Fibroblast of the conjunctiva (primary cell): Measurements from ENCODE around the gene AK5.
A peak's percentile ranks its signal among the peaks of the same experiment; 100 is the strongest.

Experiments used
- DNase-seq: peaks from one replicate; pipeline ENCODE4 v3.0.0-alpha.2; 2010; ENCODE audit warnings: low read depth

The AK5 gene

GRCh38 chr1:77354536-77354935 is 72.7 kb downstream of the AK5 start:
- no peak for DNase-seq

DNA sequence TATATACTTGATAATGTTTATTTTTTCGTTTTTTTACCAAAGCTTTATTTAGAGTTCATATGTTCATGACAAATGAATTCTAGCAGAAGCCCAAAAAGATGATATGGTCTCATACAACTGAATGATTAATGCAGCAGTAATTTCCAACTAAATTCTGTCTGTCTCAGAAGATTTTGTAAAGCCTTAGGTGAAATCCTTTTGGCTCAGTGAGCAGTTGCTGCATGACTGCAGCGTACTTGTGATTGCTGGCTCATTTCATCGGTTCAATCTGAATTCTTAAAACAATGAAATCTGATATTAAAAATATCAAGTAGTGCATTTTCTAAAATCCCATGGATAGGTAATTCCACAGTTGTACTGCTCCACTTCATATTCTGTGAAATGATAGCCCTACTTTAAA is 73.2 kb downstream of the AK5 start:
- DNase-seq = no peak

DNA sequence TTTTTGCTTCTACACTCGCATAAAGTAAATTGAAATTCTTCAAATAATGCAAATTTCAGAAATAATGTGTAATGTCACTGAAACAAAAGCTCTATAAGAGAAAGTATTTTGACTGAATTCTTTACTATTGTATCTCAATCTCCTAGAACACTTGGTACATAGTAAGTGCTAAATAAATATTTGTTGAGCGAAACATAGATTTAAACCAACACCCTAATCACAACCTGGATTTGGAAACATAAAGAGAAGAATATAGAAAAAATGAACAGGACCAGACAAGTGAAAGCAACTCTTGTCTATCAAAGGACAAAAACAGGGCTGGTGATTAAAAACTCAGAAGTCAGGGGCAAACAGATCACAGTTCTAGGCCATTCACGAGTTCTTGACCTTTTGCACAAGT is 74.3 kb downstream of the AK5 start:
- no peak for DNase-seq

- DNase-seq = no peak
Measured at GRCh38 chr1:77360256-77360655, 78.4 kb downstream of the AK5 start.

DNA sequence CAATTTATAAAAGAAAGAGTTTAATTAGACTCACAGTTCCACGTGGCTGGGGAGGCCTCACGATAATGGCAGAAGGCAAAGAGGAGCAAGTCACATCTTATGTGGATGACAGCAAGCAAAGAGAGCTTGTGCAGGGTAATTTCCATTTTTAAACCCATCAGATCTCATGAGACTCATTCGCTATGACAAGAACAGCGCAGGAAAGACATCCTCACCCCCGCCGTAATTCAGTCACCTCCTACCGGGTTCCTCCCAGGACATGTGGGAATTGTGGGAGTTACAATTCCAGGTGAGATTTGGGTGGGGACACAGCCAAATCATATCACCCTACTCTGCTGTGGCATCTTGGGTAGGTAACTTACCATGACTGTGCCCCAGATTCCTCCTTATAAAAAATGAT is 79.8 kb downstream of the AK5 start:
- DNase-seq = no peak

DNA sequence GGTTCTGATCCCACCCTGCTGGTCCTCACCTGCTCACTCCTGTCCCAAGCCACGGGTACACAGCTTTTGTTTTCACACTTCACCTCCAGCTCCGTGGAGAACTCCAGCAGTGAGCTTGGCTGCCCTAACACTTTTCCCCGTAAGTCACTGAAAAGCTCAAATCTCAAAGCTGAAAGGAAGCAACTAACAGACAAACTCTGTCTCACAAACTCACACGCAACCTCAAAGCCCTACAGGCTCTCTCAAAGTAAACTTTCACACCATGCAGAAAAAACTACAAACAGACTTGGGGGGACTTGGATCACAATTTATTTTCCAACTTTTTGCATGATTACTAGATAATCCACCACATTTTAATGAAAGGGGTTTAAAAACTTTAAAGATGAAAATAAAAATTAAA is 88.3 kb downstream of the AK5 start:
- DNase-seq = no peak

- DNase-seq = peak; percentile 32
Measured at GRCh38 chr1:77370583-77371306, 88.9 kb downstream of the AK5 start.

- DNase-seq = no peak
Measured at GRCh38 chr1:77371396-77371795, 89.6 kb downstream of the AK5 start.

GRCh38 chr1:77373702-77374101 is 91.9 kb downstream of the AK5 start:
- DNase-seq = no peak

DNA sequence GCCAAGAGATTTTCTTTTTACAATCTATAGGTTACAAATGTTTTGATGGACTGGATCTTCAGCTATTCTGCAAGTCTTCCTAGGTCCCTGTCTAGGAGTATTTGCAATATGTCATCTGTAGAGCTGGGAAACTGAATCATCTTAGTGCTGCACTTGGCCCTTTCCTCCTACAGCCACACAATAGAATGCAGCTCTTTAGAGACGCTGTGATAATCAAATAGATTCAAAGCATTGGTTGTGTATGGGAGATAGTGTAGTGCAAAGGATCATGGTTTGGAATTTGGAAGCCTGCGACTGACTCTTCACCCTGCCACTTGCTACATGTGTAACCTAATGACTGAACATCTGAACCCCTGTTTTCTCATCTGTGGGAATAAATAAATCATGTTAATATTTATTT is 93.7 kb downstream of the AK5 start:
- no peak for DNase-seq

DNA sequence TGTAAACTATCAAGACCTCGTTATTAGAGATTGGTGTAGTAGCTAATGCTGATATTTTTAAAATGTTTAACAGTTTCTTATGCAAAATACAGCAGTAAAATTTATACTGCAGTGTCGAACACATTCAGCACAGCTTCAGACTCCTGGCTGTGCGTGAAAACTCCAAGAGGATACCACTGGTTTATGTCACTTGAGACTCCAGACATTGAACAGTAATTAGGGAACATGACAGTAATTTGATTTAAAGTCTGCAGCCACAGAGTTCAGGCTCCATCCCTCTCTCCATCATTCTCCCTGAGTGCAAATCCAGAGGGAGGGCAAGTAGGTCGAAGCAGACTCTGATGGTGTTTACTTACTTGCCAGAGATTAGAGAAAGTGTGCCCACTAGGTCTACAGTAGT is 94.2 kb downstream of the AK5 start:
- no peak for DNase-seq

- no peak for DNase-seq
Measured at GRCh38 chr1:77378723-77379535, 97.1 kb downstream of the AK5 start.

- no peak for DNase-seq
Measured at GRCh38 chr1:77382366-77382765, 100.5 kb downstream of the AK5 start.

DNA sequence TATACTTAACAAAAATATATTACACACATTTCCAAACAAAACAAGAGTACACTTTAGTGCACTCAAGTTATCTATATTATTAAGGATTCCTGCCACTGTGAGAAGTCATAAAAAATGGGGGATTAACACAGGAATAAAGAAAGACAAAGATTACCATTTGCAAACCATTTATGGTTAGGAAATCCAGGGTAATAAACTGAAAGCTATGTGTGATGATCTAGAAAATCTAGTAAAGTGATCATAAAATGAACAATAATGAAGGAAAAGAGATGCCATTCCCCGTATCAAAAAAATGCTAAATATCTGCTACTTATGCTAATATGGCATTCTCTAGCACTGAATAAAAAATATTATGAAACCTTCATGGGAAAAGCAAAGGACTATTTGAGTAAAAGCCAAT is 101.4 kb downstream of the AK5 start:
- DNase-seq = no peak

GRCh38 chr1:77385551-77385950 is 103.7 kb downstream of the AK5 start:
- DNase-seq = no peak

DNA sequence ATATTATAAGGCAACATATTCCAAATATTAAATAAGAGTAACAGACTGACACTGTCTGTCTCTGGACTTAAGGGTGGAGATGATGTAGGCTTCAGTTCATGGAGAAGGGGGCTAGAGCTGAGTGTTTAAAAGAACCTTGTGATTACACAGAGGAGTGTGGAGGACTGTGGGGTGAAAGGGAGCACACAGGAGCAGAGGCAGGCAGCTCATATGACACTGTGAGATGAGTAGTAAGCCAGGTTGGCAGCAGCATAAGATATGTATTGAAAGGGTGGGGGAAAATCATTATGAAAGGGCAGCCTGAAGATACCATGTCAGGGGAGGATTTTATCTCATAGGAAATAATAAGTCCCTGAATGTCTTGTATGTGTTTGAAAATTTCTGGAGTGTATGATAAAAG is 104.5 kb downstream of the AK5 start:
- no peak for DNase-seq

DNA sequence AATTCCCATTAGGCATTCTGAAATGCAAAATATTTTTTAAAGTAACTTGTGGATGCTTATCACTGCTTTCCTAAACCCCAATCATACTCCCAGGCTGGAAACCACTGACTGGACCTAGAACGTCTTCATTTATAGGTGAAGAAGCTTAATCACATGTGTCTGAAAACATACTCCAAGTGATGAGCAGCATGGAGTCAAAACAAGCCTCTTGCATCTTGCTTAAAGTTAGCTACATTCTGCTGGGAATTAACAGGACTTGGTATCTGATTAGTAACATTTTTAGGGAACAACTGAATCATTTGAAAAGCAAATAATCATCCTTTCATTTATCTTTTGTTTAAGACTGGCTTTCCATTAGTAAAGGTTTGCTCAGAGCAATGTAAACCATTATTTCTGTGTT is 105.7 kb downstream of the AK5 start:
- DNase-seq = no peak

- no peak for DNase-seq
Measured at GRCh38 chr1:77388661-77389060, 106.8 kb downstream of the AK5 start.

- DNase-seq = no peak
Measured at GRCh38 chr1:77392486-77392885, 110.7 kb downstream of the AK5 start.

GRCh38 chr1:77394166-77394565 is 112.3 kb downstream of the AK5 start:
- DNase-seq = no peak

GRCh38 chr1:77395051-77395450 is 113.2 kb downstream of the AK5 start:
- no peak for DNase-seq

GRCh38 chr1:77398152-77398551 is 116.3 kb downstream of the AK5 start:
- DNase-seq = no peak

DNA sequence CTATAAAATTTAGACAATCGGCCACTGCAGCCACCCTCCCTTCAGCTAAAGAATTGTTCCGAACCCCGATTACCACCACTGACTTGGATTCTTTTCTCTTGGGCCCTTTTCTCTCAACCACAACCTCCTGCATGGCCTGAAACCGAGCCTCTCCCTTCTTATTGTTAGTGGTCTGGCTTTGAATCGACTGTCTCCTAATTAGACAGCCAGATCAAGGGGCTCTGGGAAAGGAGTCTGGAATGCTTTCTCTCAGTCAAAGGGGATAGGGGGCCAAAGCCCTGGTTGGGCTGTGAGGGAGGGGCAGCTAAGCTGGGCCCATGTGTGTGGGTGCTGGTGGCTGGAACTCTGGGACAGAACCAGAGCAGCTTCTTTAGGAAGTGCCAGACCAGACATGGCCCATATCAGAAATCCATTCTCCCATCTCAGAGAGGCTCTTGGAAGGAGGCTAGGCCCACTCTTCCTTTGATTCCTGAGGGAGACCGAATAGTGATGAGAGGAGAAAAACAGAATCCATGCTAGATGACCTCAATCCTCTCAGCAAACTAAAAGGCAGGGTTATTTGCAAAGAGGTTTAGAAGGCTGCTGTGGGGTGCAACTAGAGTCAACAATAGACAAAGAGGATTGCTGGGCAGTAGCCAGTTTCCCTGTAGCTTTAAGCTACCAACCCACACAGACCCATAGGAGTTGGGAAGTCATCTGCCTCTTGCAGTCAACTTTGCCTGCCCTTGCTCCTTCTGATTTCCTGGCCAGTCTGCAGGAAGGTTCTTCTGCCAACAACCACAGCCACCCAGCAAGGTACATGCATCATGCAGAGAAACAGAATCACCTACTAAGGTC is 117.6 kb downstream of the AK5 start:
- DNase-seq = no peak
